ENCODE results near the gene KREMEN2. TPM values are rescaled to one million over a fixed set of nuclear protein-coding genes. Genes with fewer than 3 reads are reported as not detected.
"Not testable (repeated sequence)": the region's sequence is repeated elsewhere in the genome, so short reads cannot be mapped to it uniquely, and the experiment has no call there.

KREMEN2 gene
- polyA plus RNA-seq, 1 donor from 2014 or later, result 1.5 TPM

- H3K36me3 Mint-ChIP-seq, H3K27me3 Mint-ChIP-seq, H3K4me3 Mint-ChIP-seq, H3K27ac Mint-ChIP-seq, H3K4me1 Mint-ChIP-seq, H3K9me3 Mint-ChIP-seq: not testable (repeated sequence)
These were observed 32.7 kb upstream of the KREMEN2 start for GRCh38 chr16:2931231-2931914.

DNA sequence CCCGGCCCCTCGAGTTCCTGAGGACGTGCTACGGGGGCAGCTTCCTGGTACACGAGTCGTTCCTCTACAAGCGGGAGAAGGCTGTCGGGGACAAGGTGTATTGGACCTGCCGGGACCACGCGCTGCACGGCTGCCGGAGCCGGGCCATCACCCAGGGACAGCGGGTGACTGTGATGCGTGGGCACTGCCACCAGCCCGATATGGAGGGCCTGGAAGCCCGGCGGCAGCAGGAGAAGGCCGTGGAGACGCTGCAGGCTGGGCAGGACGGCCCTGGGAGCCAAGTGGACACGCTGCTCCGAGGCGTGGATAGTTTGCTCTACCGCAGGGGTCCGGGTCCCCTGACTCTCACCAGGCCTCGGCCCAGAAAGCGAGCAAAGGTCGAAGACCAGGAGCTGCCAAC lies 30.9 kb upstream of the KREMEN2 start:
- Mint-ChIP-seq H3K27ac (no peak overlapping the region), H3K4me3 (no peak overlapping the region), H3K4me1 (no peaks in the 10 kb centered on the region), H3K36me3 (peaks cover 9% of the 10 kb centered on the region), H3K27me3 (no peaks in the 10 kb centered on the region), H3K9me3 (no peaks in the 10 kb centered on the region)

DNA sequence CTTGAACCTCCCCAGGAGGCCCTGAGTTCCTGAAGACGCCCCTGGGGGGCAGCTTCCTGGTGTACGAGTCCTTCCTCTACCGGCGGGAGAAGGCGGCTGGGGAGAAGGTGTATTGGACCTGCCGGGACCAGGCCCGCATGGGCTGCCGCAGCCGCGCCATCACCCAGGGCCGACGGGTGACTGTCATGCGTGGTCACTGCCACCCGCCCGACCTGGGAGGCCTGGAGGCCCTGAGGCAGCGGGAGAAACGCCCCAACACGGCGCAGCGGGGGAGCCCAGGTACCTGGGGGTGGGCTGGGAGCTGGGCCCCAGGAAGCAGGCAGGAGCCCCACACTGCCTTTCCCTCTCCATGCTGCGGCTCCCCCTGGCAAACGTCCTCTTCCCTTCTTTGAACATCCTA lies 30.4 kb upstream of the KREMEN2 start:
- no peak overlapping the region for H3K27ac Mint-ChIP-seq
- H3K9me3 Mint-ChIP-seq, result no peaks in the 10 kb centered on the region
- H3K27me3 Mint-ChIP-seq, result no peaks in the 10 kb centered on the region
- no peaks in the 10 kb centered on the region for H3K4me1 Mint-ChIP-seq
- peaks cover 9% of the 10 kb centered on the region for H3K36me3 Mint-ChIP-seq
- no peak overlapping the region for H3K4me3 Mint-ChIP-seq

DNA sequence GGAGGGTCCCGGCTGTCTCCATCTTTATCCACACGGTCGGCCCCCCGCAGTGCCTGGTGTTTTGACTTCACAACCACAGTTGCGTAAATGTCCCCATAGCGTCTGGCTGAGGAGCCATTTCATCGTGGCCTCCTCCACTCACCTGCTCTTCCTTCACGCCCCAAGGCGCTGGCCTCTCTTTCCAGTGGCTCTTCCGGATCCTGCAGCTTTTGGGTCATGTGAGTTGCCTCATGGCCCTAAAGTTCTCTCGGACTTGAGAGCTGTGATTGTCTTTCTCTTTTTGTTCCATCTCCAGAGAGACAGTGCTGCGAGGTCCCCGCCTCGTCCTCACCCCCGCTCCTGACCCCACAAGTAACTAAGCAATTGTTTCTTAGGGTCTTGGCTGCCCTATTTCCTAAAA lies 29.6 kb upstream of the KREMEN2 start:
- Mint-ChIP-seq H3K9me3 (no peaks in the 10 kb centered on the region), H3K36me3 (peaks cover 10% of the 10 kb centered on the region), H3K27me3 (no peaks in the 10 kb centered on the region), H3K4me1 (no peaks in the 10 kb centered on the region), H3K27ac (no peak overlapping the region), H3K4me3 (no peak overlapping the region)

- Mint-ChIP-seq H3K36me3 (peaks cover 12% of the 10 kb centered on the region), H3K4me3 (no peak overlapping the region), H3K27me3 (no peaks in the 10 kb centered on the region), H3K27ac (no peak overlapping the region), H3K9me3 (no peaks in the 10 kb centered on the region), H3K4me1 (peaks cover 0 to 7% (median 0%) of the 10 kb centered on the region in 3 donors)
These were observed 27.6 kb upstream of the KREMEN2 start for GRCh38 chr16:2936436-2937011.

GRCh38 chr16:2937170-2937569 lies 26.9 kb upstream of the KREMEN2 start:
- H3K27me3 Mint-ChIP-seq, result no peaks in the 10 kb centered on the region

GRCh38 chr16:2938206-2938605 lies 25.9 kb upstream of the KREMEN2 start:
- H3K36me3 Mint-ChIP-seq, result peaks cover 11% of the 10 kb centered on the region
- no peak overlapping the region for H3K4me3 Mint-ChIP-seq
- no peaks in the 10 kb centered on the region for H3K9me3 Mint-ChIP-seq
- H3K4me1 Mint-ChIP-seq, result peaks cover 0 to 13% (median 5%) of the 10 kb centered on the region in 3 donors
- H3K27ac Mint-ChIP-seq, result no peak overlapping the region
- H3K27me3 Mint-ChIP-seq, result no peaks in the 10 kb centered on the region

More at GRCh38 chr16:2937170-2937569, 26.9 kb upstream of the KREMEN2 start:
- no peaks in the 10 kb centered on the region for H3K9me3 Mint-ChIP-seq
- peaks cover 12% of the 10 kb centered on the region for H3K36me3 Mint-ChIP-seq
- peaks cover 0 to 11% (median 2%) of the 10 kb centered on the region in 3 donors for H3K4me1 Mint-ChIP-seq
- no peak overlapping the region for H3K27ac Mint-ChIP-seq
- no peak overlapping the region for H3K4me3 Mint-ChIP-seq

DNA sequence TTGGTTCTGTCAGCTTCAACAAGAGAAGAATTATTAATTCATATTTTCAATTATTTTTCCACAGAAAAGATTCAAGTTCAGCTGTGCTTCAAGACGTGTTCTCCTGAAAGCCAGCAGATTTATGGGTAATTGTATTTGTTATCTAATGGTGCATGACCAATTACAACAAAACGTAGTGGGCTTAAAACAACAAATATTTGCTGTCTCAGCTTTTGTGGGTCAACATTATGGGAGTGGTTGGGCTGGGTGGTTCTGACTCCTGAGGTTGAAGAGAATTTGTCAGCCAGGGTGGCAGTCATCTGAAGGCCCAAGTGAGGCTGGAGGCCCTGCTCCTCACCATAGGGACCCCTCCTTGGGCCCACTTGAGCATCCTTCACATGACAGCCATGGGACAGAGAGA lies 24.1 kb upstream of the KREMEN2 start:
- Mint-ChIP-seq H3K27me3 (no peaks in the 10 kb centered on the region), H3K4me3 (no peak overlapping the region), H3K9me3 (no peaks in the 10 kb centered on the region), H3K27ac (no peak overlapping the region), H3K4me1 (peaks cover 0 to 13% (median 5%) of the 10 kb centered on the region in 3 donors), H3K36me3 (peaks cover 8% of the 10 kb centered on the region)

DNA sequence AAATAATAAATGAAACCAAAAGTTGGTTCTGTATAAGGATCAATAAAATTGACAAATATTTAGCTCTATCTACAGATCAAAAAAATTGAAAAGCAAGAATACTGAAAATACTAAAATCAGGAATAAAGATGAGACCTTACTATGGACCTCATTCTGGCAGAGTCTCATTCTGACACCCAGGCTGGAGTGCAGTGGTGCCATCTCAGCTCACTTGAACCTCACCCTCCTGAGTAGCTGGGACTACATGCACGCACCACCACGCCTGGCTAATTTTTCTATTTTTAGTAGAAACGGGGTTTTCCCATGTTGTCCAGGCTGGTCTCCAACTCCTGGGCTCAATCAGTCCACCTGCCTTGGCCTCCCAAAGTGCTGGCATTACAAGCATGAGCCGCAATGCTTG lies 22.0 kb upstream of the KREMEN2 start:
- Mint-ChIP-seq H3K9me3 (no peaks in the 10 kb centered on the region), H3K27me3 (no peaks in the 10 kb centered on the region), H3K4me1 (peaks cover 0 to 13% (median 5%) of the 10 kb centered on the region in 3 donors), H3K27ac (peak overlapping the region in 1 of 3 donors; percentile 65), H3K36me3 (peaks cover 6% of the 10 kb centered on the region), H3K4me3 (no peak overlapping the region)

- not testable (repeated sequence) for H3K27me3 Mint-ChIP-seq, H3K36me3 Mint-ChIP-seq, H3K27ac Mint-ChIP-seq, H3K9me3 Mint-ChIP-seq, H3K4me3 Mint-ChIP-seq
- peaks cover 0 to 13% (median 5%) of the 10 kb centered on the region in 3 donors for H3K4me1 Mint-ChIP-seq
These were observed 20.4 kb upstream of the KREMEN2 start for GRCh38 chr16:2943716-2944115.

DNA sequence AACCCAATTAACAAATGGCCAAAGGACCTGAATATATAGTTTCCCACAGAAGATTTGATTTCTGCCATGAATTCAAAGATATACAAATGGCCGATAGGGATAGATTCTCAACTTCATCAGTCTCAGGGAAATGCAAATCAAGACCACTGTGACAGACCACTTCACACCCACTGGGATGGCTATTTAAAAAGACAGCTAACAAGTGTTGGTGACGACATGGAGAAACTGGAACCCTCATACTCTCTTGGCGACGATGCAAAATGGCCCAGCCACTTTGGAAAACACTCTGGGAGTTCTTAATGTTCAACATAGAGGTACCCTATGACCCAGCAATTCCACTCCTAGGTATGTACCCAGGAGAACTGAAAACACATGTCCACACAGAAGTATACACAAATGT lies 17.4 kb upstream of the KREMEN2 start:
- H3K27me3 Mint-ChIP-seq, result no peaks in the 10 kb centered on the region
- no peak overlapping the region for H3K27ac Mint-ChIP-seq
- H3K36me3 Mint-ChIP-seq, result peaks cover 3% of the 10 kb centered on the region
- H3K9me3 Mint-ChIP-seq, result no peaks in the 10 kb centered on the region
- peaks cover 0 to 5% (median 5%) of the 10 kb centered on the region in 3 donors for H3K4me1 Mint-ChIP-seq
- H3K4me3 Mint-ChIP-seq, result no peak overlapping the region

GRCh38 chr16:2948807-2949704 lies 15.0 kb upstream of the KREMEN2 start:
- H3K27ac Mint-ChIP-seq, result no peak overlapping the region
- H3K27me3 Mint-ChIP-seq, result peaks cover 9% of the 10 kb centered on the region
- peaks cover 0 to 7% (median 0%) of the 10 kb centered on the region in 3 donors for H3K4me1 Mint-ChIP-seq
- H3K9me3 Mint-ChIP-seq, result no peaks in the 10 kb centered on the region
- no peak overlapping the region for H3K4me3 Mint-ChIP-seq
- no peaks in the 10 kb centered on the region for H3K36me3 Mint-ChIP-seq

DNA sequence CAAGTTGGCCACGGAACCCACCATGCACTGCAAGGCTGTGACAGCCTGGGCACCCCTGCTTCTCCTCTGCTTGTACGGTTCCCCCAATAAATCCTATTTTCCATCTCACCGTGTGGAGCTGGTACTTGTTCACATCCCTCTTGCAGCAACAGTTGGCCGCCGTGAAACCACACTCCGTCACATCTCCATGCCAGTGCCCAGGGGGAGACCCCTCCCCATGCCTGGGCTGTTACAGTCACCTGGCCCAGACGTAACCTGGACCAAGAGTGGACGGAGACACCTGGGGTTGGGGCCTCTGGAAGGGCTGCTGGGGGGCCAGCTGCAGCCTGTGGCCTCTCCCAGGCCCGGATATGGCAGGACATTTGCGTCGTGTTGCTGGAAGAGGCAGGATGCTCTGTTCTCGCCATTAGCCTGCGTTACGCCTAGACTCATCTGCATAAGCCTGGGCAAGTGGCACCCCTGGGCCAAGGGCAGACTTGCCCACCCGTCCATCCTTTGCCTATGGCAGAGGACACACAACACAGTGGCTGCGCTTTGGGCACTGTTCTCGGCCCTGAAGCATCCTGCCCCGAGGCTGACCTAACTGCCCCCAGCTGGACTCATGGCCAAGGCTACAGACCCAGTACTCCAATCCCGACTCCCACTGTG lies 14.2 kb upstream of the KREMEN2 start:
- no peaks in the 10 kb centered on the region for H3K36me3 Mint-ChIP-seq
- no peaks in the 10 kb centered on the region for H3K9me3 Mint-ChIP-seq
- H3K27ac Mint-ChIP-seq, result no peak overlapping the region
- no peak overlapping the region for H3K4me3 Mint-ChIP-seq
- H3K4me1 Mint-ChIP-seq, result peaks cover 0 to 10% (median 0%) of the 10 kb centered on the region in 3 donors
- H3K27me3 Mint-ChIP-seq, result peaks cover 13% of the 10 kb centered on the region

- H3K27me3 Mint-ChIP-seq, result peaks cover 13% of the 10 kb centered on the region
- H3K36me3 Mint-ChIP-seq, result no peaks in the 10 kb centered on the region
- H3K4me3 Mint-ChIP-seq, result no peak overlapping the region
- peaks cover 0 to 10% (median 0%) of the 10 kb centered on the region in 3 donors for H3K4me1 Mint-ChIP-seq
- H3K9me3 Mint-ChIP-seq, result no peaks in the 10 kb centered on the region
- H3K27ac Mint-ChIP-seq, result no peak overlapping the region
These were observed 13.7 kb upstream of the KREMEN2 start for GRCh38 chr16:2950353-2950724.

DNA sequence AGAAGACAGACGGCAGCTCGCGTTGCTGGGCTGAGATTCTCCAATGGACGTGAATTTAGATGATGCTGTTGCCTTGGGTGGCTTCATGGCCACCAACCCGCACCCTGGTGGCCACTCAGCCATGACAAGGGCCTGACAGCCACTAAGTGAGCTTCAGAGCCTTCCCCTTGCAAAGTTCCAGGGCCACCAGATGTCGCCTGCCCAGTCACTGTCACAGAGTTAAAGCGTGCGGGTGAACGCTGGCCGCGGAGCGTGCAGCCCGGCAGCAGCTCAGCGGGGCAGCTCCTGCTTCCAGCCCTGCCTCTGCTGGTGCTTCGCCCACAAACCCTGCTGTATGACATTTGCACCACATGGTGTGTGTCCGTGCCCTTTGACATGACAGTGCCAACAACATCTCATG lies 13.3 kb upstream of the KREMEN2 start:
- H3K36me3 Mint-ChIP-seq, result no peaks in the 10 kb centered on the region
- peaks cover 13% of the 10 kb centered on the region for H3K27me3 Mint-ChIP-seq
- no peaks in the 10 kb centered on the region for H3K9me3 Mint-ChIP-seq
- H3K4me1 Mint-ChIP-seq, result peaks cover 0 to 10% (median 0%) of the 10 kb centered on the region in 3 donors
- no peak overlapping the region for H3K4me3 Mint-ChIP-seq
- H3K27ac Mint-ChIP-seq, result no peak overlapping the region
